Panc1 (cell line): ENCODE results near the gene ARMC3. TPM values are rescaled to one million over a fixed set of nuclear protein-coding genes. Genes with fewer than 3 reads are reported as not detected.

ENCODE experiments used
- ATAC-seq: fragments of 200-7000 bp; cut with Tn5 transposase; 2 replicates; pipeline ENCODE4 v1.9.1; 2020; ENCODE audit warnings: mild to moderate bottlenecking, moderate library complexity
- BruUV-seq: library from RNA; stranded (reverse); fragments of 400-500 nt; replicated peaks from 2 replicates; lab custom pipeline; 2021; lab: Mats Ljungman, UMichigan
- CTCF ChIA-PET: fragments of 300-600 bp; sonication (Branson Sonifier 250); formaldehyde crosslinking; loops from one replicate; lab custom pipeline; 2022; ENCODE audit warnings: antibody characterized with exemption; lab: Charles Lee
- POLR2A ChIA-PET: fragments of 300-600 bp; sonication (Branson Sonifier 250); formaldehyde crosslinking; loops from one replicate; lab custom pipeline; 2022; ENCODE audit warnings: antibody characterized with exemption; lab: Charles Lee
- DNase-seq: peaks from one replicate; pipeline ENCODE4 v3.0.0-alpha.2; 2010; ENCODE audit warnings: low read depth, low spot score
- H3K27ac ChIP-seq: 2 replicates; pipeline ENCODE4 v1.5.1; 2011; ENCODE audit warnings: mild to moderate bottlenecking, low read length, inconsistent platforms
- H3K27me3 ChIP-seq: fragments of 200-500 bp; sonication (Bioruptor generic); 2 replicates; pipeline ENCODE4 v1.6.0; 2014; ENCODE audit warnings: low read length, inconsistent platforms; ENCODE audit not compliant: control insufficient read depth, insufficient read depth
- H3K36me3 ChIP-seq: fragments of 200-500 bp; sonication (Bioruptor generic); 2 replicates; pipeline ENCODE4 v1.5.1; 2014; ENCODE audit warnings: inconsistent platforms, mild to moderate bottlenecking, low read length, moderate library complexity; ENCODE audit not compliant: control insufficient read depth, insufficient read depth
- H3K4me1 ChIP-seq: 2 replicates; pipeline ENCODE4 v1.5.1; 2011; ENCODE audit warnings: inconsistent platforms, mild to moderate bottlenecking, low read length, moderate library complexity; ENCODE audit not compliant: control insufficient read depth, insufficient read depth
- H3K4me3 ChIP-seq, 2 experiments: 2 replicates each; pipeline ENCODE4 v1.5.1; 2011 to 2012; ENCODE audit warnings: low read depth in 2 of 2, low read length in 2 of 2, mild to moderate bottlenecking in 2 of 2, inconsistent platforms in 1 of 2, moderate library complexity in 1 of 2
- H3K9me3 ChIP-seq: fragments of 200-500 bp; sonication (Bioruptor generic); 2 replicates; pipeline ENCODE4 v1.5.1; 2014; ENCODE audit warnings: low read depth, mild to moderate bottlenecking, inconsistent platforms, low read length, moderate library complexity; ENCODE audit not compliant: control insufficient read depth, insufficient read depth
- POLR2AphosphoS5 ChIP-seq: IDR thresholded peaks from 2 replicates; pipeline ENCODE4 v1.6.1; 2012; ENCODE audit warnings: mild to moderate bottlenecking, low read depth, low read length, moderate library complexity
- REST ChIP-seq, 2 experiments: IDR thresholded peaks; 2 replicates each; pipeline ENCODE4 v1.6.1; 2011 to 2012; ENCODE audit warnings: low read depth in 2 of 2, control low read depth in 1 of 2, low read length in 1 of 2, mild to moderate bottlenecking in 1 of 2, moderate library complexity in 1 of 2; ENCODE audit not compliant: insufficient read depth in 1 of 2
- SIN3A ChIP-seq: IDR thresholded peaks from 2 replicates; pipeline ENCODE4 v1.6.1; 2012; ENCODE audit warnings: low read depth, mild to moderate bottlenecking, low read length, moderate library complexity, borderline replicate concordance; ENCODE audit not compliant: insufficient read depth
- TCF7L2 ChIP-seq: IDR thresholded peaks from 2 replicates; pipeline ENCODE4 v1.6.1; 2011; ENCODE audit warnings: mild to moderate bottlenecking, low read depth, low read length, inconsistent platforms
- in situ Hi-C: cut with HindIII; loops from 2 replicates; pipeline ENCODE4 v1.10.0; 2016; ENCODE audit warnings: low sequenced_read_pairs, low pct_unique_long_range_greater_than_20kb
- intact Hi-C: fragments of 100-400 bp; cut with micrococcal nuclease; formaldehyde crosslinking; loops from one replicate; pipeline ENCODE4 v1.10.0; 2022; ENCODE audit not compliant: unreplicated experiment
- total RNA-seq: library from RNA; stranded (reverse); gene quantifications from one replicate; pipeline ENCODE4 v1.2.1, GENCODE V29; 2021; ENCODE audit not compliant: unreplicated experiment
- TF ChIP-seq, protein P1 (sequence below): fragments of 450-650 bp; IDR thresholded peaks from 2 replicates; pipeline ENCODE4 v1.5.1; 2017; ENCODE audit warnings: mild to moderate bottlenecking

ARMC3 gene
- total RNA-seq, 1 experiment from 2014 or later: 1.0 TPM

GRCh38 chr10:23016636-23017035 is 88.8 kb downstream of the ARMC3 start:
- BruUV-seq: no TSS peak
- peaks cover 2% of the 10 kb centered on the region; the same call in 1 of the 2 replicates for H3K27me3 ChIP-seq
- no peak for TF ChIP-seq SIN3A
- TF ChIP-seq, protein P1, sequence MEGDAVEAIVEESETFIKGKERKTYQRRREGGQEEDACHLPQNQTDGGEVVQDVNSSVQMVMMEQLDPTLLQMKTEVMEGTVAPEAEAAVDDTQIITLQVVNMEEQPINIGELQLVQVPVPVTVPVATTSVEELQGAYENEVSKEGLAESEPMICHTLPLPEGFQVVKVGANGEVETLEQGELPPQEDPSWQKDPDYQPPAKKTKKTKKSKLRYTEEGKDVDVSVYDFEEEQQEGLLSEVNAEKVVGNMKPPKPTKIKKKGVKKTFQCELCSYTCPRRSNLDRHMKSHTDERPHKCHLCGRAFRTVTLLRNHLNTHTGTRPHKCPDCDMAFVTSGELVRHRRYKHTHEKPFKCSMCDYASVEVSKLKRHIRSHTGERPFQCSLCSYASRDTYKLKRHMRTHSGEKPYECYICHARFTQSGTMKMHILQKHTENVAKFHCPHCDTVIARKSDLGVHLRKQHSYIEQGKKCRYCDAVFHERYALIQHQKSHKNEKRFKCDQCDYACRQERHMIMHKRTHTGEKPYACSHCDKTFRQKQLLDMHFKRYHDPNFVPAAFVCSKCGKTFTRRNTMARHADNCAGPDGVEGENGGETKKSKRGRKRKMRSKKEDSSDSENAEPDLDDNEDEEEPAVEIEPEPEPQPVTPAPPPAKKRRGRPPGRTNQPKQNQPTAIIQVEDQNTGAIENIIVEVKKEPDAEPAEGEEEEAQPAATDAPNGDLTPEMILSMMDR: no peak
- TF ChIP-seq POLR2AphosphoS5: no peak
- TF ChIP-seq REST (IDR thresholded peaks at IDR 0.05; ENCODE audit: insufficient read depth in 1 of 2, low read depth in 2 of 2, low read length in 1 of 2): no peak
- TF ChIP-seq TCF7L2: no peak
- H3K4me1 ChIP-seq: no peaks in the 10 kb centered on the region
- DNase-seq (no peak), ATAC-seq (no peak)
- H3K36me3 ChIP-seq: no peaks in the 10 kb centered on the region
- no peak overlapping the region for H3K27ac ChIP-seq
- intact Hi-C loops: no loop called here
- H3K9me3 ChIP-seq: no peaks in the 10 kb centered on the region
- no peak overlapping the region for H3K4me3 ChIP-seq
- ChIA-PET POLR2A (no interaction called here), CTCF (no interaction called here)
- in situ Hi-C loops: no loop called here

DNA sequence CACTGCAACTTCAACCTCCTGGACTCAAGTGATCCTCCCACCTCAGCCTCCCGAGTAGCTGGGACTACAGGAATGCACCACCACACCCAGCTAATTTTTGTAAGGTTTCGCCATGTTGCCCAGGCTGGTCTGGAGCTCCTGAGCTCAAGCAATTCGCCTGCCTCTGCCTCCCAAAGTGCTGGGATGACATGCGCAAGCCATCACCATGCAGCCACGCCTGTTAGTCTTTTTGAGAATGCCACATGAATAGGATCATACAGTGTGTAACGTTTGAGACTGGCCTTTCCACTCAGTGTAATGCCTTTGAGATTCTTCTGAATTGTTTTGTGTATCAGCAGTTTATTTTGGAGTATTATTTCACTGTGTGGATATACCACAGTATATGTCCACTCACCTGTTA is 91.8 kb downstream of the ARMC3 start:
- ChIA-PET CTCF (interaction anchor here (0.7 kb wide), 1 partner anchor 670 kb away, joined by 3 read pairs; no protein-coding TSS in a partner anchor), POLR2A (no interaction called here)
- no peak for ATAC-seq
- Histone ChIP-seq H3K27ac (no peak overlapping the region), H3K4me3 (no peak overlapping the region), H3K27me3 (peaks cover 2% of the 10 kb centered on the region), H3K36me3 (no peaks in the 10 kb centered on the region), H3K9me3 (no peaks in the 10 kb centered on the region), H3K4me1 (no peaks in the 10 kb centered on the region)
- TF ChIP-seq REST (IDR thresholded peaks at IDR 0.05; ENCODE audit: insufficient read depth in 1 of 2, low read depth in 2 of 2, low read length in 1 of 2) (no peak), TCF7L2 (no peak), POLR2AphosphoS5 (no peak), SIN3A (no peak)
- TF ChIP-seq, protein P1: no peak
- no peak for DNase-seq
- BruUV-seq: no TSS peak
- intact Hi-C loops (no loop called here), in situ Hi-C loops (no loop called here)
